KBM-7 (cell line): ENCODE data around the gene ZFAND3.

ENCODE experiments used
- DNase-seq: peaks from one replicate; pipeline ENCODE4 v3.0.0-alpha.2; 2015
- in situ Hi-C: fragments of 300-500 bp; cut with MboI; formaldehyde crosslinking; loops from 2 replicates; pipeline ENCODE4 v1.14.3; 2020; ENCODE audit warnings: low sequenced_read_pairs, low pct_unique_long_range_greater_than_20kb, mixed read lengths

Gene ZFAND3

DNA sequence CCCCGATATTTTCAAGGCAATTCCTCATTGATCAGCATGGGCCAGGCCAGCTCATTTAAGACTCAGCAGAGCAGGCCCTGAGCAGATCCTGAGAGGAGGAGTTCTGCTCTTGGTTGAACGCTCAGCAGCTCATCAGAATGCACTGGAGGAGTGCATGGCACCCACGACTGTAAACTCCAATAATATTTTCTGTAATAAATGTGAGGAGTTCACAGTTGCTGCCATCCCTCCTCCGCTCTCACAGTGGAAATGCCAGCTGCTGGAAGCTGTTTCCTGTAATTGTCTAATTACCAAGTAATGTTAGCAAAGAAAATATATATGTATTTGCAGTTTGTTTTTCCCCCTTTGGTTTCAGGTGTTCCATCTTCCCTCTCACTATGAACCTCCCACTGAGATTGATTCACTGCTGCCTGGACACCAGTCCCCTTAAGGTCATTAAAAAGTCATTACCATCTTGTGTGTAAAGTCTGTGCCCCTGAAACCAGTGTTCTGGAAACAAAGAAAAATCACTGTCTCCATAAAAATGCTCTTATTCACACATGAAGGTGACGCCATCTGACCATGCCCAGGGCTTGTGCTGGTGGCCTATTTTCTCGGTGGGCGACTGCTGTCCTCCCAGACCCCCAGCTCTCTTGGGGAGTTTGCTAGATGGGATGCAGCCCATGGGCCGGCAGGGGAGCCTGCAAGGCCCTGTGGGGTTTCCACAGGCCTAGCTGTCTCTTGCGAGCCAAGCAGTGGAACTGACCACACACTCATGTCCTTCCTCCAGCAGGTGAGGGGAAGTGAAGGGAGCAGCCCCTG, 374.2 kb downstream of the ZFAND3 start:
- no peak for DNase-seq
- in situ Hi-C loops: no loop called here

DNA sequence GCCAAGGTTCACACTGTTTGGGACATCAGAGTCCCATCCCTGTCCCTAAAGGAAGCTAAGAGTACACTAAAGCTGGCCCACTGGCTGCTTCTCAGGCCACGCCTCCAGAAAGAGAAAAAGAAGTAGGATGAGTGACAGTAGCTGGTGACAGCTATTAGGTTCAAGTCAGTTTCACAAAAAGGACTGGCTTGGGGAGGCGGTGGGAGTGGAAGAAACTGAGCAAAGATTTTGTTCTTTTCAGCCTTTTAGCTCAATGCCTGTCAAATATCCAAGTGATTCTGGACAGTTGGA, 374.7 kb downstream of the ZFAND3 start:
- in situ Hi-C loops: no loop called here
- no peak for DNase-seq

DNA sequence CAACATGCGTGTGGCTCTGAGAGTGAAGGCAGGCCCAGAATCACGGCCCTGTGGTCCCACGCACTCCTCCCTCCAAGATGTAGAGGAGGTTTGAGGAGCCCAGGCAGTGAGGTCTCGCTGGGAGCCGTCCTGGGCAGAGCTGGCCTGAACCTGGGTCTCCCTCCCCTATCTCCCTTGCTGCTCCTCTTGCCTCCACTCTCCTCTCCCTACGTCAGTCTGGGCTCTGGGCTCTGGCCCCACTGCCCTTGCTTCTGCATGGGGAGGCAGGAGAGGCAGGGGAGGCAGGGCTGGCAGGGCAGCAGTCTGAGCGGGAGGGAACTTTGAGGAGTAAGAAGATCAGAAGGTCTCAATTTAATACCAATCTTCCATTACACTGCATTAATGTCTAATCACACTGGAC, 375.1 kb downstream of the ZFAND3 start:
- in situ Hi-C loops: no loop called here
- no peak for DNase-seq

DNA sequence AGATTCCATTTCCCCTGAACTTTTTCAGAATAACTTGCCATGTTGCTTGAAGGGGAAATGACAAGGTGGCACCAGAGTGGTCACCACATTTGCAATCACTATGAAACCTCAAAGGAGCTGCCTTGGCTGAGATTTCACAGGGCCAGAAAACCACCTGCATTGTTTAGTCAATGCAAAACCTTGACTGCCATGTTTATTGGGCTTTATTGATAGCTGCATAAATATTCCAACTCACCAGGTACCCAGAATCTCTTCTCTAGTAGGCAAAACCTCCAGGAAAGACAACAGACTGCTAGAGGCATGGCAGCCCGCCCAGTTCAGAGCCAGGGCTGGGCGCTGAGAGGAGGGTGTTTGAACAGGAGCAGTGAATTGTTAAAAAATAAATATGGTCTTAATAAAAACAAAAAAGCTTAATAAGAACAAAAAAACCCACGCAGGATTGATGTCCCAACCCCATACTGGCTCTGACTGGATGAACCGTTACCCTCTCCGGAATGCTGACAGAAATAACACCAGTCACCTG, 375.6 kb downstream of the ZFAND3 start:
- DNase-seq: no peak
- in situ Hi-C loops: no loop called here

DNA sequence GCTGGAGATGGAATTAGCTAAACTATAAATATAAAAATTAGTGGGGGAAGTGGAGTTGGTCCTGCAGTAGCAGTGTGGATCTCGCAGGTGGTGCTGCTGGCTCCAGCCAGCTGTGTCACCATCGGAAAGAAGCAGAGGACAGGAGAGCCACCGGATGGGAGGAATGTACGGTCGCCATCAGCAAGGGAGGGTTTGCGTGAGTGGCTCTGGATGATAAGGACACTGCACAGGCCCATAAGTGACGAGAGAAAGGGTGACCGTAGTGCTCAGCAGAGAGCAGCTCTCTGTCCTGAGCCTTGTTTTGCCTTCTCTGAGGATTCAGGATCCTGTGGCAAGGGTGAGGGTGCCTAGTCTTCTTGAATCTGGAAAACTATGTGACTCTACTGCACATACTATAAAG, 378.7 kb downstream of the ZFAND3 start:
- in situ Hi-C loops: no loop called here
- no peak for DNase-seq
